ENCODE results near the gene GNA14.
A peak's percentile ranks its signal among the peaks of the same experiment; 100 is the strongest.

GNA14 gene

GRCh38 chr9:77679088-77679487, 31.0 kb upstream of the GNA14 start:
- Mint-ChIP-seq H3K27ac (peak overlapping the region; percentile 90 to 94 (median 93)), H3K9me3 (peaks cover 4% of the 10 kb centered on the region), H3K27me3 (ENCODE audit: low read depth) (no peaks in the 10 kb centered on the region), H3K4me1 (peaks cover 44% of the 10 kb centered on the region), H3K4me3 (no peak overlapping the region), H3K36me3 (ENCODE audit: low read depth) (no peaks in the 10 kb centered on the region)
- no peak for TF ChIP-seq CTCF (IDR thresholded peaks at IDR 0.05; ENCODE audit: unreplicated experiment in 3 of 3)

- Mint-ChIP-seq H3K27ac (peak overlapping the region; percentile 90 to 94 (median 93)), H3K4me1 (peaks cover 51% of the 10 kb centered on the region), H3K36me3 (ENCODE audit: low read depth) (no peaks in the 10 kb centered on the region), H3K9me3 (no peaks in the 10 kb centered on the region), H3K27me3 (ENCODE audit: low read depth) (no peaks in the 10 kb centered on the region), H3K4me3 (no peak overlapping the region)
- TF ChIP-seq CTCF (IDR thresholded peaks at IDR 0.05; ENCODE audit: unreplicated experiment in 3 of 3), result no peak
Observed at GRCh38 chr9:77677957-77678535, 29.9 kb upstream of the GNA14 start.

GRCh38 chr9:77677397-77677796, 29.3 kb upstream of the GNA14 start:
- TF ChIP-seq CTCF (IDR thresholded peaks at IDR 0.05; ENCODE audit: unreplicated experiment in 3 of 3), result no peak
- Mint-ChIP-seq H3K36me3 (ENCODE audit: low read depth) (no peaks in the 10 kb centered on the region), H3K27ac (peak overlapping the region; percentile 90 to 94 (median 93)), H3K27me3 (ENCODE audit: low read depth) (no peaks in the 10 kb centered on the region), H3K4me1 (peaks cover 56% of the 10 kb centered on the region), H3K4me3 (no peak overlapping the region), H3K9me3 (no peaks in the 10 kb centered on the region)

GRCh38 chr9:77673941-77674791, 26.0 kb upstream of the GNA14 start:
- peak overlapping the region; percentile 80 to 93 (median 92) for H3K27ac Mint-ChIP-seq
- no peaks in the 10 kb centered on the region for H3K9me3 Mint-ChIP-seq
- H3K36me3 Mint-ChIP-seq (ENCODE audit: low read depth), result no peaks in the 10 kb centered on the region
- TF ChIP-seq CTCF (IDR thresholded peaks at IDR 0.05; ENCODE audit: unreplicated experiment in 3 of 3), result no peak
- H3K4me1 Mint-ChIP-seq, result peaks cover 59% of the 10 kb centered on the region
- no peaks in the 10 kb centered on the region for H3K27me3 Mint-ChIP-seq (ENCODE audit: low read depth)
- H3K4me3 Mint-ChIP-seq, result peak overlapping the region in 1 of 3 experiments; percentile 1

GRCh38 chr9:77672183-77672582, 24.1 kb upstream of the GNA14 start:
- H3K4me3 Mint-ChIP-seq, result no peak overlapping the region
- H3K4me1 Mint-ChIP-seq, result peaks cover 45% of the 10 kb centered on the region
- no peak for TF ChIP-seq CTCF (IDR thresholded peaks at IDR 0.05; ENCODE audit: unreplicated experiment in 3 of 3)
- no peaks in the 10 kb centered on the region for H3K9me3 Mint-ChIP-seq
- no peaks in the 10 kb centered on the region for H3K36me3 Mint-ChIP-seq (ENCODE audit: low read depth)
- peak overlapping the region; percentile 80 to 93 (median 89) for H3K27ac Mint-ChIP-seq
- H3K27me3 Mint-ChIP-seq (ENCODE audit: low read depth), result peaks cover 4% of the 10 kb centered on the region

Measured in nephron (organoid).